Urinary bladder (tissue), 4 donors: ENCODE results near the gene NRDC. TPM values are rescaled to one million over a fixed set of nuclear protein-coding genes. Genes with fewer than 3 reads are reported as not detected.
"Not testable (repeated sequence)": the region's sequence is repeated elsewhere in the genome, so short reads cannot be mapped to it uniquely, and the experiment has no call there.

ENCODE experiments used
- DNase-seq: peaks from one replicate; pipeline ENCODE4 v3.0.0-alpha.2; 2015; ENCODE audit errors: extremely low spot score
- H3K27ac ChIP-seq: one replicate; pipeline ENCODE4 v1.5.1; 2013; ENCODE audit warnings: low read depth, mild to moderate bottlenecking, moderate library complexity
- H3K36me3 ChIP-seq: one replicate; pipeline ENCODE4 v1.6.1; 2013; ENCODE audit warnings: mild to moderate bottlenecking, moderate library complexity; ENCODE audit not compliant: insufficient read depth
- H3K4me1 ChIP-seq: one replicate; pipeline ENCODE4 v1.6.1; 2013; ENCODE audit warnings: mild to moderate bottlenecking, moderate library complexity; ENCODE audit not compliant: insufficient read depth
- H3K4me3 ChIP-seq: one replicate; pipeline ENCODE4 v1.5.1; 2013; ENCODE audit warnings: low read depth, low read length
- WGBS: extraction: QIAGEN DNeasy Blood & Tissue Kit; methylation state at CpG from one replicate; pipeline ENCODE4 v1.1.7; 2013; 5-methylcytosine and 5-hydroxymethylcytosine counted together
- polyA plus RNA-seq: library from polyadenylated mRNA; stranded (reverse); fragments of 200-250 nt; gene quantifications from one replicate; pipeline ENCODE4 v1.2.3, GENCODE V29; 2013
- total RNA-seq: library from RNA; depleted of rRNA; stranded (reverse); fragments of >200 nt; gene quantifications from one replicate; pipeline ENCODE4 v1.2.3, GENCODE V29; 2014
- donor health status: healthy with polysubstance abuse.
- donor health status: healthy.

NRDC gene
- total and polyA plus RNA-seq, 2 donors = 62.3 to 108 TPM

DNA sequence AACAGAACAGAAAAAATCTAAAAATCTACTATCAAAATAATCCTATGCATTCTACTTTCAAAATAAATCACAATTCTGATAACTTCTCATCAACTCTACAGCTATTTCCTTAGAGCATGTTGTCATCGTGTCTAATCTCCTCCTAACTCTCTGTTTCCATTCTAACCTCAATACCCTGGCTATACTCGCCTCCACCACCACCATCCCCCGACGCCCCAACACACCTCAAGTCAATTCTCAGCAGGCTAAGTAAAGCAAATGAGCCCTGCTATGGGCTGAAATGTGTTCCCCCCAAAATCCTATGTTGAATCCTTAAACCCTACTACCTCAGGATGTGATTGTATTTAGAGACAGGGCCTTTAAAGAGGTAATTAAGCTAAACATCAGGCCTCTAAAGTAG, 34.6 kb downstream of the NRDC start:
- H3K4me3 ChIP-seq = no peak overlapping the region
- 83% methylated on average over 4 of the region's 4 CpGs for WGBS
- H3K36me3 ChIP-seq = no peaks in the 10 kb centered on the region
- no peak for DNase-seq
- no peaks in the 10 kb centered on the region for H3K4me1 ChIP-seq
- H3K27ac ChIP-seq = no peak overlapping the region

DNA sequence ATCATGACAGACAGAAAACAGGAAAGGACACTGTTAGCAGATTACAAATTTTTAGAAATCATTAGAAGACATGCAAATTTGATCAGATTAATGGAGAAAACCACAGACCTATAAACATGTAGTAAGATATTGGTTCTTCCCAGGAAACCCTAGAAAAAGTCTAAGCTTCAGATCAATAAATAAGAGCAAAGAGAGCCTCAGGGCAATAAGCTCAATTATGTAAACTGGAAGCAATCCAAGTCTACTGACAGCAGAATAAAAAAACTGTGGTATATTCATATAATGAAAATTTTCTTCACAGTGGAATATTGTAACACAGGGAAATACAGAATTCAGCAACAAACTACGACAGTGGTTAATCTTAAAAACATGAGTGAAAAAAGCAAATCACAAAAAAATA, 36.3 kb downstream of the NRDC start:
- no peaks in the 10 kb centered on the region for H3K36me3 ChIP-seq
- no peak overlapping the region for H3K27ac ChIP-seq
- DNase-seq = no peak
- 92% methylated on average over 1 of the region's 1 CpG for WGBS
- no peaks in the 10 kb centered on the region for H3K4me1 ChIP-seq
- H3K4me3 ChIP-seq = no peak overlapping the region

DNA sequence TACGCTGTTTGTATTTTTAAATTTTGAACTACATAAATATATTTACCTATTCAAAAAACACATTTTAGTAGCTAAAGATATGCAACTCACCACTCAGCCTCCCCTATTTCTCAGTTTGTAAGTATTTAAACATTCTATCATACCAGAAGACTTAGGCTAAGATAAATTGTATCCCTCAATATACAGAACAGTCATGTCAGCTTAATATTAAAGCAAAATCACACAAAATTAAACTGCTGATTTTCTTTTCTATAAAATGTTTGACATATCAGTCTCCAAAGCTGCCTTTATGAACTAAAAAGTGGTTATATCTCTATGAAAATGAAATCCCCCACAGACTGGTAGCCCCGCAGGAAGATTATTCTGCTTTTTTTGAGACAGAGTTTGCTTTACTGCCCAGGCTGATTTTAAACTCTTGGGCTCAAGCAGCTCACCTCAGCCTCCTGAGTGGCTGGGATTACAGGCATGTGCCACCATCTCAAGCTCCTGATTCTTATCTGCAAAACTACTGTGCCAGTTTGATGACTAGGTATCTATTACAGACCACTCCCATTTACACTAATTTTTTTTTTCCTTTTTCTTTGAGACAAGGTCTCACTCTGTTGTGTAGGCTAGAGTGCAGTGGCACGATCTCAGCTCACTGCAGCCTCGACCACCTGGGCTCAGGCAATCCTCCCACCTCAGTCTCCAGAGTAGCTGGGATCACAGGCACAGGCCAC, 37.6 kb downstream of the NRDC start:
- H3K4me3 ChIP-seq = no peak overlapping the region
- H3K4me1 ChIP-seq = no peaks in the 10 kb centered on the region
- WGBS = 92% methylated on average over 4 of the region's 4 CpGs
- DNase-seq = no peak
- H3K27ac ChIP-seq = no peak overlapping the region
- H3K36me3 ChIP-seq = no peaks in the 10 kb centered on the region

DNA sequence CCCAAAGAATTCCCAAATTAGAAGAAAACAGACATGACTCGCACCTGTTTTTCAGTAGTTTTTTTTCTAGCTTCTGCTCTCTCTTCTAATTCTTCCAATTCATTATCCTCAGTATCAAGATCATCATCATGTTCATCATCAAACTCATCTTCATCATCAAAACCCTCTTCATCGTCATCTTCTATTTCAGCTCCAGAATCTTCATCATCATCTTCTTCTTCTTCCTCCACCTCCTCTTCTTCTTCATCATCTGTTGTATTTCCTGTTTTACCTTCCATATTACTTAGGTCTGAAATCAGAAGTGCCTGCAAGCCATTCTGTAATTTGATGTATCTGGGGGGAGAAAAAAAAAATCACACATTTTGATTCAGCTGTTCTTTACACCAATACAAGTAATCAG, 38.3 kb downstream of the NRDC start:
- no peak overlapping the region for H3K4me3 ChIP-seq
- no peaks in the 10 kb centered on the region for H3K4me1 ChIP-seq
- no peak overlapping the region for H3K27ac ChIP-seq
- 97% methylated on average over 2 of the region's 2 CpGs for WGBS
- DNase-seq = no peak
- H3K36me3 ChIP-seq = no peaks in the 10 kb centered on the region

DNA sequence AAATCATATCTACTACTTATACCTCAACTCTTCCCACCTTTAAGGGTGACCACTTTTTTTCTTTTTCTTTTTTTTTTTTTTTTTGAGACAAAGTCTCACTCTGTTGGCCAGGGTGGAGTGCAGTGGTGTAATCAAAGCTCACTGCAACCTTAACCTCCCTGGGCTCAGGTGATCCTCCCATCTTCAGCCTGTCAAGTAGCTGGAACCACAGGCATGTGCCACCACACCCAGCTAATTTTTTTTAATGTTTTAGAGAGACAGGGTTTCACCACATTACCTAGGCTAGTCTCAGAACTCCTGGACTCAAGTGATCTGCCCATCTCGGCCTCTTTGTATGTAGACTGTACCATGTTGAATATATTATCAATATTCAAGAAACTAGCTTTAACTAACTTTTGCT, 39.4 kb downstream of the NRDC start:
- Histone ChIP-seq H3K4me1 (no peaks in the 10 kb centered on the region), H3K36me3 (no peaks in the 10 kb centered on the region)
- WGBS = 99% methylated on average over 1 of the region's 1 CpG

DNA sequence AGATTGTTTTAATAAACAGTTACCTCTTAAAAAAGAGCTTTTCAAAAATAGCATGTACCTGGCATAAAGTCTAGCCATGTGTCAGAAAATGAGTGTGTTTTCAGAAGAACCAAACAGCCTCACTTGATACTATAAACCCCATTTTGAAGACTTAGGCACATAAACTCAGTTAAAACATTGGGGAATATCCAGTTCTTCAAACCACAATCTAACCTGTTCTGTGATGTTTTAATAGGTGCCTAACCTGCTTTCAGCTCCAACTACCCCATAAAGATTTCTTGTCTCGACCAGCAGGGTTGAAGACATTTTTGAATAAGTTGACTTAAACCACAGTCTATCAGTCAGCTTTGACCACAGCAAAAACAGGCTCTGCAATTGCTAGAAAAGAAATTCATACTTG, 41.3 kb downstream of the NRDC start:
- H3K27ac ChIP-seq = no peak overlapping the region
- H3K4me3 ChIP-seq = no peak overlapping the region
- DNase-seq = no peak
- no peaks in the 10 kb centered on the region for H3K36me3 ChIP-seq
- WGBS = 68% methylated on average over 1 of the region's 1 CpG
- H3K4me1 ChIP-seq = no peaks in the 10 kb centered on the region

More for the DNA sequence above, 39.4 kb downstream of the NRDC start:
- DNase-seq = no peak
- Histone ChIP-seq H3K27ac (no peak overlapping the region), H3K4me3 (no peak overlapping the region)

DNA sequence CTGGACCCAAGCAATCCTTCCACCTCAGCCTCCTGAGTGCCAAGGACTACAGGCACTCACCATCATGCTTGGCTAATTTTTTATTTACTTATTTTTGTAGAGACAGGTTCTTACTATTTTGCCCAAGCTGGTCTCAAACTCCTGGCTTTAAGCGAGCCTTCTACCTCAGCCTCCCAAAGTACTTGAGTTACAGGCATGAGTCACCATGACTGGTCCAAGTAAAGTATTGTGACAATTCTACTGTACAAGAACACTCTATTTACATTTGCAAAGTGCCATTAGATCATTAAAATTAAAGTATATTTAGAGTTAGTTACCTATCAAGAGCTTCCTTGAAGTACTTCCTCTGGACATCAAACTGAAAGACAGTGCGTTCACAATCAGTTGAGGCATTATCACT, 44.8 kb downstream of the NRDC start:
- no peaks in the 10 kb centered on the region for H3K36me3 ChIP-seq
- DNase-seq = no peak
- no peak overlapping the region for H3K27ac ChIP-seq
- no peaks in the 10 kb centered on the region for H3K4me1 ChIP-seq
- WGBS = 99% methylated on average over 2 of the region's 2 CpGs
- no peak overlapping the region for H3K4me3 ChIP-seq

DNA sequence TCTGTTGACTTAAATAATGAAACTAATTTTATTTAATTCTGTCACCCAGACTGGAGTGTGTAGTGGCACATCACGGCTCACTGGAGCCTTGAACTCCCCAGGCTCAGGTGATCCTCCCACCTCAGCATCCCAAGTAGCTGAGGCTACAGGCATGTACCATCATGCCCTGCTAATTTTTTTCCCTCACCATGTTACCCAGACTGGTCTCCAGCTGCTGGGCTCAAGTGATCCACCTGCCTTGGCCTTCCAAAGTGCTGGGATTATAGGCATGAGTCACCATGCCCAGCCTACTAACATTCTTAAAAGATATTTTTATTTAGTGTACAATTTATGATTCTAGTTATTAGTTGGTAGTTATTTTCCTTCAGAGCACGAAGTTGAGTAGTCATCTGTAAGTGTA, 49.5 kb downstream of the NRDC start:
- WGBS = over 99% methylated on average over 2 of the region's 2 CpGs
- no peaks in the 10 kb centered on the region for H3K36me3 ChIP-seq
- DNase-seq = no peak
- no peak overlapping the region for H3K27ac ChIP-seq
- H3K4me3 ChIP-seq = no peak overlapping the region
- no peaks in the 10 kb centered on the region for H3K4me1 ChIP-seq

DNA sequence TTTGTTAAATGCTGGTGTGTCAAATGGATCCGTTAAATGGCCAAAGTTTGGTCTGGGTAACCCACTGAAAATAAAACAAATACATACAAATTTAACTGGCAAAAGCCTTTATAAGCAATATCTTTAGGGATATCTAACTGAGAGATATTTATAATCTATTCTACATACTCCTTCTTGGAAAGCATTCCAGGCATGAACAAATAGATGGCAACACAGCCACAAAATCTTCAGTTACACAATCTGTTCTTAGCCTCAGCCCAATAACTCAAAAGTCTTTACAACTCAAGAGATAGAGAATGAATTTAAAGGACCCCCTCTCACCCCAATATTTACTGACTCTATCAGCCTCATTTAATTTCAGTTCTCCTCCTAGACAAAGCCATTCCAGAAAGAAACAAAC, 58.7 kb downstream of the NRDC start:
- Histone ChIP-seq H3K4me1 (no peaks in the 10 kb centered on the region), H3K27ac (no peak overlapping the region), H3K36me3 (no peaks in the 10 kb centered on the region), H3K4me3 (no peak overlapping the region)
- no peak for DNase-seq
- WGBS = 92% methylated on average over 1 of the region's 1 CpG

DNA sequence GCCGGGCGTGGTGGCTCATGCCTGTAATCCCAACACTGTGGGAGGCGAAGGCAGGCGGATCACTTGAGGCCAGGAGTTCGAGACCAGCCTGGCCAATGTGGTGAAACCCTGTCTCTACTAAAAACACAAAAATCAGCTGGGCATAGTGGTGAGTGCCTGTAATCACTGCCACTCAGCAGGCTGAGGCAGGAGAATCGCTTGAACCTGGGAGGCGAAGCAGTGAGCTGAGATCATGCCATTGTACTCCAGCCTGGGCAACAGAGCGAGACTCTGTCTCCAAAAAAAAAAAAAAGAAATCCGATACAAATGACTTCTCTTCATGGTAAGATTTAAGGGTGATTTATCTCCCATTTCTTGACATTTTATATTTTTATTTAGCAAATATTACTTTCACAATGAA, 59.5 kb downstream of the NRDC start:
- not testable (repeated sequence) for DNase-seq, H3K27ac ChIP-seq, H3K36me3 ChIP-seq, H3K4me1 ChIP-seq, H3K4me3 ChIP-seq
- 95% methylated on average over 9 of the region's 9 CpGs for WGBS

DNA sequence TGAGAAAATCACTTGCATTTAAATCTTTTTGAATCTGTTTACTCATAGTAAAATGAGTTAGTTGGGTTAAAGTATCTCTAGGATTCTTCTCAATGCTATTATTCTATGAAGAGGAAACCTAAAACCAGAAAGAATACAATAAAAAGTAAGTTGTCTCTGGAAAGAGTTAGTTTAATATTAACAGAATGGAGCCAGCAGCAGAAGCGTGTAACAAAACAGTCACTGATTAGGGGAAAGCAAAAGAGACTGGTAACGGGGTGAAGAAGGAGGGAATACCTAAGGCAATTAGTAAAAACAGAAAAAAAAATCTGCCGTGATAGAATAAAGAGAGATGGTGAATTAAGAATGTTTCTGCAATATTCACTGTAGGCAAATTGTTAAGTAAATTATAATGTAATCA, 60.0 kb downstream of the NRDC start:
- no peaks in the 10 kb centered on the region for H3K4me1 ChIP-seq
- no peak overlapping the region for H3K27ac ChIP-seq
- no peak overlapping the region for H3K4me3 ChIP-seq
- no peak for DNase-seq
- 90% methylated on average over 3 of the region's 3 CpGs for WGBS
- H3K36me3 ChIP-seq = peaks cover 3% of the 10 kb centered on the region

DNA sequence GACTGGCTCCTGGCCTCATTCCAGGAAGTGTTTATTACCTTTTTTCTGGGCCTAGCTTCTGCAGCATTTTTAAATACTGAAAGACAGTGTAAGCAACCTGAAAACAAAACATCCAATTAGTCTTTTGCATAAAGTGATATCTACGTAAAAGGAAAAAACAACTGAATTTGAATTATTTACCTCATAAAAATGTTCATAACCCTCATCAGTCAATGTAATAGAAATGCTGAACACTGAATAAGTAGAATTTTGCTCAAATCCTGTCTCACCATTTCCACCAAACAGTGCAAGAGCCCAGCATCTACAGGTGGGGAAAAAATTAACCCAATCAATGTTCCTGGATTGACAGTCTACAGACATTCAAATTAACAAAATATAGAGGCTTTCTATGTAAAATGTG, 64.0 kb downstream of the NRDC start:
- no peak overlapping the region for H3K4me3 ChIP-seq
- no peaks in the 10 kb centered on the region for H3K4me1 ChIP-seq
- DNase-seq = no peak
- WGBS = 93% methylated on average over 1 of the region's 1 CpG
- peaks cover 3% of the 10 kb centered on the region for H3K36me3 ChIP-seq
- H3K27ac ChIP-seq = no peak overlapping the region

DNA sequence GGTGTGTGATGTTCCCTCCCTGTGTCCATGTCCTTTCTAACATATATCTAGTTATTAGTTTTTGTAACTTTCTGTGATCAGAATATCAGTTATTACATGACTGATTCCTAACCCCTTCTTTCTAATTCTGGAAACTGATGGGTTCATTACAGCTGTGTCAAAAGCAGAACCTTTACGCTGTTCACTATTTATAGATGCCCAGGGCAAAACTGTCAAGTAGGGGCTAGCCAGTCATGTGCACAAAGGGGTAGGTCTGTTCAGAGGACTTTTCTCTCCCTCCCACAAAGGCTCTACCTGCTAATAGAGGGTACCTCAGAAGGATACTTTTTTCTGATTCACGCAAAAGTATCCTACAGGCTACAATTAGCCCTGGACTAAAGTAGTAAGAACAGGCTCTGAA, 79.2 kb downstream of the NRDC start:
- WGBS = 95% methylated on average over 2 of the region's 2 CpGs
- Histone ChIP-seq H3K4me1 (no peaks in the 10 kb centered on the region), H3K36me3 (no peaks in the 10 kb centered on the region), H3K27ac (no peak overlapping the region), H3K4me3 (no peak overlapping the region)
- no peak for DNase-seq

DNA sequence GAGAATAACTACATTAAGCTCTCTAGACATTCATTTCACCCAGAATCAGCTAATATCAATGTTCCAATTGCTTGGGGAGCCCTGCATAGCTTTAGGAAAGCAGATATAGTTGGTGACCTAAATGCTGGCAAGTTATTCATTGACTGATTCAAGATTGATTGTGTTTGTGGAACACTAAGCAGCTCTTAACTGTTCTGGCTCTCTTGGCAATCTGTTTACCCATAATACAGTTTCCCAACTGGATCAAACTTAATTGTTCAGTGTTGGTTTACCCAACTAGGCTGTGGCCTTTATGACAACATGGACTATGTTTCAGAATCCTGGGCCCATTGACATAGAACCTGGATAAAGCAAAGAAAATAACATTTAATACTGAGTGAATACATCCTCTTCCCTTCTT, 83.7 kb downstream of the NRDC start:
- no peak for DNase-seq
- Histone ChIP-seq H3K36me3 (peaks cover 6% of the 10 kb centered on the region), H3K27ac (no peak overlapping the region), H3K4me3 (no peak overlapping the region), H3K4me1 (no peaks in the 10 kb centered on the region)

DNA sequence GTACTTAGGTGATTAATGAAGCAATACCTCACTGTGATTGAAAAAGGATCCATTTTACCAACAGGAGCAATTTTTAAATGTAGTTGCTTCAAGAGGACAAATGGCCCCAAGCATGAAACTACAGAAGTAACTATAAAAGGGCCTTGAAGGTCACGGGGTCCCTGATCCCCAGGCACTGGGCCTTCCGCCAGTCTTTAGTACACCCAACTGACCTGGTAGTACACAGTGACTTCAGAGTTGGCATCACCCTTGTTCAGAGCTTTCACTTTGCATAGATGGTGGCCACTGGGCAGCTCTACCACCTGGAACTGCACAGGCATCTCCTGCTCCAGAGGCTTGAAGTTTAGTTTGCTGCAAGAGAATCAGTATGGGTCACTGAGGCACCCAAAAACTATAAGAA, 84.3 kb downstream of the NRDC start:
- no peak for DNase-seq
- WGBS = 100% methylated on average over 2 of the region's 2 CpGs
- no peak overlapping the region for H3K4me3 ChIP-seq
- H3K4me1 ChIP-seq = no peaks in the 10 kb centered on the region
- H3K27ac ChIP-seq = no peak overlapping the region
- H3K36me3 ChIP-seq = peaks cover 11% of the 10 kb centered on the region
